Lower lobe of right lung (tissue), 2 donors: Measurements from ENCODE around the gene RETREG1. TPM values are rescaled to one million over a fixed set of nuclear protein-coding genes. Genes with fewer than 3 reads are reported as not detected.

Source experiments
- ATAC-seq, 2 donors: fragments of 200-7000 bp; cut with Tn5 transposase; one replicate each; pipeline ENCODE4 v1.9.1; 2020 to 2022; ENCODE audit warnings: mild to moderate bottlenecking in 2 of 2, moderate library complexity in 2 of 2
- DNase-seq: peaks from one replicate; pipeline ENCODE4 v3.0.0-alpha.2; 2020
- H3K27ac ChIP-seq: fragments of 200-600 bp; one replicate; pipeline ENCODE4 v1.8.0; 2022
- H3K27me3 ChIP-seq: fragments of 200-600 bp; one replicate; pipeline ENCODE4 v1.8.0; 2022; ENCODE audit warnings: low read depth
- H3K36me3 ChIP-seq: fragments of 200-600 bp; one replicate; pipeline ENCODE4 v1.8.0; 2022; ENCODE audit warnings: mild to moderate bottlenecking
- H3K4me1 ChIP-seq: fragments of 200-600 bp; one replicate; pipeline ENCODE4 v1.8.0; 2022
- H3K4me3 ChIP-seq: fragments of 200-600 bp; one replicate; pipeline ENCODE4 v1.8.0; 2022; ENCODE audit warnings: mild to moderate bottlenecking
- H3K9me3 ChIP-seq: fragments of 200-600 bp; one replicate; pipeline ENCODE4 v1.8.0; 2022
- CTCF ChIP-seq: fragments of 200-600 bp; IDR thresholded peaks from one replicate; pipeline ENCODE4 v1.8.0; 2022; ENCODE audit warnings: antibody characterized with exemption, mild to moderate bottlenecking
- intact Hi-C: fragments of 100-400 bp; cut with DNase I; formaldehyde crosslinking; loops from one replicate; pipeline ENCODE4 v1.11.0; 2022
- total RNA-seq: library from RNA; stranded (reverse); fragmentation: NEBNext Ultra II Directional; extraction: Animal tissue kit (Norgen Biotek cat#: 25700); gene quantifications from one replicate; pipeline ENCODE4 v1.2.1, GENCODE V29; 2021
- donor health status: DM: no; HTN: yes; CAD: no; lungs with severe emphysema.

RETREG1 gene
- total RNA-seq, 1 donor from 2014 or later = 20.6 TPM

GRCh38 chr5:16644301-16644889 lies 27.6 kb upstream of the RETREG1 start:
- no peaks in the 10 kb centered on the region for H3K27me3 ChIP-seq
- TF ChIP-seq CTCF = no peak
- ATAC-seq (no peak), DNase-seq (no peak)
- no peaks in the 10 kb centered on the region for H3K36me3 ChIP-seq
- H3K4me1 ChIP-seq = no peaks in the 10 kb centered on the region
- no peaks in the 10 kb centered on the region for H3K9me3 ChIP-seq
- no peak overlapping the region for H3K27ac ChIP-seq
- intact Hi-C loops = no loop called here
- no peak overlapping the region for H3K4me3 ChIP-seq

GRCh38 chr5:16642867-16643266 lies 26.1 kb upstream of the RETREG1 start:
- Histone ChIP-seq H3K9me3 (no peaks in the 10 kb centered on the region), H3K27ac (no peak overlapping the region)
- no peak for ATAC-seq

GRCh38 chr5:16639206-16639605 lies 22.4 kb upstream of the RETREG1 start:
- no peaks in the 10 kb centered on the region for H3K9me3 ChIP-seq
- intact Hi-C loops = no loop called here
- H3K4me3 ChIP-seq = no peak overlapping the region
- no peaks in the 10 kb centered on the region for H3K4me1 ChIP-seq
- H3K27me3 ChIP-seq = no peaks in the 10 kb centered on the region
- no peak for TF ChIP-seq CTCF
- no peak for DNase-seq
- ATAC-seq = no peak
- no peak overlapping the region for H3K27ac ChIP-seq
- H3K36me3 ChIP-seq = no peaks in the 10 kb centered on the region

More at GRCh38 chr5:16642867-16643266, 26.1 kb upstream of the RETREG1 start:
- Histone ChIP-seq H3K4me3 (no peak overlapping the region), H3K4me1 (no peaks in the 10 kb centered on the region), H3K36me3 (no peaks in the 10 kb centered on the region), H3K27me3 (no peaks in the 10 kb centered on the region)
- intact Hi-C loops = no loop called here
- TF ChIP-seq CTCF = no peak
- DNase-seq = no peak

GRCh38 chr5:16628376-16628775 lies 11.6 kb upstream of the RETREG1 start:
- Histone ChIP-seq H3K27me3 (peaks cover 4% of the 10 kb centered on the region), H3K36me3 (no peaks in the 10 kb centered on the region), H3K27ac (no peak overlapping the region), H3K9me3 (no peaks in the 10 kb centered on the region), H3K4me1 (peaks cover 7% of the 10 kb centered on the region), H3K4me3 (no peak overlapping the region)
- TF ChIP-seq CTCF = no peak
- ATAC-seq (no peak), DNase-seq (no peak)
- intact Hi-C loops = no loop called here

GRCh38 chr5:16626696-16627264 lies 10.0 kb upstream of the RETREG1 start:
- Histone ChIP-seq H3K27me3 (peaks cover 4% of the 10 kb centered on the region), H3K9me3 (no peaks in the 10 kb centered on the region), H3K27ac (no peak overlapping the region), H3K4me3 (no peak overlapping the region), H3K4me1 (peaks cover 7% of the 10 kb centered on the region), H3K36me3 (no peaks in the 10 kb centered on the region)
- DNase-seq (no peak), ATAC-seq (peak; percentile 61 to 62)
- intact Hi-C loops = no loop called here
- no peak for TF ChIP-seq CTCF
